ENCODE data around the gene ZNHIT1.

DNA sequence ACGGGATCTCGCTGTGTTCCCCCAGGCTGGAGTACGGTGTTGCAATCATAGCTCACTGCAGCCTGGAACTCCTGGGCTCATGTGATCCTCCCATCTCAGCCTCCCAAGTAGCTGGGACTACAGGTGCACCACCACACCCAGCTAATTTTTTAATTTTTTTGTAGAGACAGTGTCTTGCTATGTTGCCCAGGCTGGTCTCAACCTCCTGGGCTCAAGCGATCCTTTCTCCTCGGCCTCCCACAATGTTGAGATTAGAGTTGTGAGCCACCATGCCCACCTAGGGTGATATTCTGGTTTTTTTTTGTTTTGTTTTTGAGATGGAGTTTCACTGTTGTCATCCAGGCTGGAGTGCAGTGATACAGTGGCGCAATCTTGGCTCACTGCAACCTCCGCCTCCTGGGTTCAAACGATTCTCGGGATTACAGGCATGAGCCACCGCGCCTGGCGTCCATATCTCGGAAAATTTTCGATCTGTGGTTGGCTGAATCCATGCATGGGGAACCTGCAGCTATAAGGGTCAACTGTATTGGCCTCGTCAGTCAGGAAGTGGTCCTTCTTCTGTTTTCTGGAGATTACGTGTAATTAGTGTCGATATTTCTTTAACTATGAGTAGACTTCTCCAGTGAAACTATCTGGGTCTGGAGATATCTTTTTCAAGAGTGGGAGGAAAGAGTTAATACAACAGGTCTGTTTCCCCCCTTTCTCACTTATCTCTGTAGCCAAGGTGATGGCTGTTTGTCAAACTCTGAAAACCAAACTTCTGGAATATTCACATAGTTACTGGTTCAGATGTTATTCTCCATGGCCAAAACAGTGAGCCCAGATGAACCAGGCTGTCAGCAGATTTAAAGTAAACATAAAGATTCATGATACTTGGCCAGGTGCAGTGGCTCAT, 47.9 kb downstream of the ZNHIT1 start:
- TF ChIP-seq CTCF (IDR thresholded peaks at IDR 0.05) (no peak), POLR2A (IDR thresholded peaks at IDR 0.05) (no peak)
